Sigmoid colon (tissue), 7 donors: Measurements from ENCODE around the gene TMEM181. TPM values are rescaled to one million over a fixed set of nuclear protein-coding genes. Genes with fewer than 3 reads are reported as not detected.
"Not testable (repeated sequence)": the region's sequence is repeated elsewhere in the genome, so short reads cannot be mapped to it uniquely, and the experiment has no call there.

ENCODE experiments used
- DNase-seq: peaks from one replicate; pipeline ENCODE4 v3.0.0-alpha.2; 2019
- H3K27ac ChIP-seq, 4 donors: fragments of 200-600 bp; sonication (generic); one replicate each; pipeline ENCODE4 v1.5.1; 2016 to 2019; ENCODE audit warnings: mild to moderate bottlenecking in 1 of 4
- H3K27me3 ChIP-seq, 3 donors: fragments of 200-600 bp; sonication (generic); one replicate each; pipeline ENCODE4 v1.5.1; 2019; ENCODE audit warnings: mild to moderate bottlenecking in 1 of 3
- H3K36me3 ChIP-seq, 4 donors: fragments of 200-600 bp; sonication (generic); one replicate each; pipeline ENCODE4 v1.5.1; 2016 to 2019
- H3K4me1 ChIP-seq, 4 donors: fragments of 200-600 bp; sonication (generic); one replicate each; pipeline ENCODE4 v1.5.1; 2017 to 2019
- H3K4me3 ChIP-seq, 4 donors: fragments of 200-600 bp; sonication (generic); one replicate each; pipeline ENCODE4 v1.5.1; 2017 to 2019; ENCODE audit warnings: mild to moderate bottlenecking in 2 of 4, moderate library complexity in 1 of 4
- H3K9me3 ChIP-seq, 4 donors: fragments of 200-600 bp in 3 of 4; sonication (generic) in 3 of 4; one replicate each; pipeline versions ENCODE4 v1.5.1 to v1.6.1; 2013 to 2019
- EP300 ChIP-seq, 4 donors: sonication (generic); formaldehyde crosslinking; IDR thresholded peaks; one replicate each; pipeline ENCODE4 v1.6.1; 2017; ENCODE audit warnings: antibody characterized with exemption in 4 of 4
- POLR2A ChIP-seq, 2 donors: fragments of 450-650 bp; IDR thresholded peaks; one replicate each; pipeline ENCODE4 v1.6.1; 2016; ENCODE audit warnings: antibody characterized with exemption in 2 of 2, mild to moderate bottlenecking in 2 of 2, moderate library complexity in 2 of 2
- POLR2AphosphoS5 ChIP-seq, 4 donors: sonication (generic); formaldehyde crosslinking; IDR thresholded peaks; one replicate each; pipeline ENCODE4 v1.6.1; 2017; ENCODE audit warnings: antibody characterized with exemption in 4 of 4
- WGBS, 2 donors: extraction: QIAGEN DNeasy Blood & Tissue Kit; methylation state at CpG; one replicate each; pipeline ENCODE4 v1.1.7; 2013; 5-methylcytosine and 5-hydroxymethylcytosine counted together
- intact Hi-C: fragments of 100-400 bp; cut with DNase I; formaldehyde crosslinking; loops from one replicate; pipeline ENCODE4 v1.15.1; 2023
- polyA plus RNA-seq, 3 donors: library from polyadenylated mRNA; stranded (reverse); fragments of 200-250 nt; gene quantifications; one replicate each; pipeline ENCODE4 v1.2.3, GENCODE V29; 2013
- total RNA-seq, 4 donors: library from RNA; depleted of rRNA; stranded (reverse); fragments of >200 nt; gene quantifications; one replicate each; pipeline ENCODE4 v1.1.0, GENCODE V29; 2016
- TF ChIP-seq, protein P1 (sequence below), 4 experiments: fragments of 450-650 bp in 3 of 4; fragments of 200-600 bp in 1 of 4; IDR thresholded peaks; one replicate each; pipeline ENCODE4 v1.5.1; 2016 to 2019; ENCODE audit warnings: antibody characterized with exemption in 4 of 4, mild to moderate bottlenecking in 3 of 4, moderate library complexity in 2 of 4
- donor health status: healthy with polysubstance abuse.
- donor health status: Bipolar disorder and iron deficiency.
- donor health status: healthy.

Gene TMEM181
- total and polyA plus RNA-seq, 7 donors = 4.6 to 24.7 (median 20.8) TPM

- Histone ChIP-seq H3K9me3 (no peaks in the 10 kb centered on the region), H3K27ac (no peak overlapping the region), H3K4me3 (no peak overlapping the region), H3K4me1 (no peaks in the 10 kb centered on the region), H3K27me3 (no peaks in the 10 kb centered on the region), H3K36me3 (no peaks in the 10 kb centered on the region)
- DNase-seq = no peak
- TF ChIP-seq EP300 (IDR thresholded peaks at IDR 0.05) (no peak), POLR2A (IDR thresholded peaks at IDR 0.05) (no peak), POLR2AphosphoS5 (IDR thresholded peaks at IDR 0.05) (no peak)
- TF ChIP-seq, protein P1, sequence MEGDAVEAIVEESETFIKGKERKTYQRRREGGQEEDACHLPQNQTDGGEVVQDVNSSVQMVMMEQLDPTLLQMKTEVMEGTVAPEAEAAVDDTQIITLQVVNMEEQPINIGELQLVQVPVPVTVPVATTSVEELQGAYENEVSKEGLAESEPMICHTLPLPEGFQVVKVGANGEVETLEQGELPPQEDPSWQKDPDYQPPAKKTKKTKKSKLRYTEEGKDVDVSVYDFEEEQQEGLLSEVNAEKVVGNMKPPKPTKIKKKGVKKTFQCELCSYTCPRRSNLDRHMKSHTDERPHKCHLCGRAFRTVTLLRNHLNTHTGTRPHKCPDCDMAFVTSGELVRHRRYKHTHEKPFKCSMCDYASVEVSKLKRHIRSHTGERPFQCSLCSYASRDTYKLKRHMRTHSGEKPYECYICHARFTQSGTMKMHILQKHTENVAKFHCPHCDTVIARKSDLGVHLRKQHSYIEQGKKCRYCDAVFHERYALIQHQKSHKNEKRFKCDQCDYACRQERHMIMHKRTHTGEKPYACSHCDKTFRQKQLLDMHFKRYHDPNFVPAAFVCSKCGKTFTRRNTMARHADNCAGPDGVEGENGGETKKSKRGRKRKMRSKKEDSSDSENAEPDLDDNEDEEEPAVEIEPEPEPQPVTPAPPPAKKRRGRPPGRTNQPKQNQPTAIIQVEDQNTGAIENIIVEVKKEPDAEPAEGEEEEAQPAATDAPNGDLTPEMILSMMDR (IDR thresholded peaks at IDR 0.05) = no peak
- intact Hi-C loops = no loop called here
- WGBS, 2 donors = 83 to 91% methylated on average over 14 of the region's 14 CpGs
Measured at GRCh38 chr6:158674342-158675131, 114.6 kb downstream of the TMEM181 start.

DNA sequence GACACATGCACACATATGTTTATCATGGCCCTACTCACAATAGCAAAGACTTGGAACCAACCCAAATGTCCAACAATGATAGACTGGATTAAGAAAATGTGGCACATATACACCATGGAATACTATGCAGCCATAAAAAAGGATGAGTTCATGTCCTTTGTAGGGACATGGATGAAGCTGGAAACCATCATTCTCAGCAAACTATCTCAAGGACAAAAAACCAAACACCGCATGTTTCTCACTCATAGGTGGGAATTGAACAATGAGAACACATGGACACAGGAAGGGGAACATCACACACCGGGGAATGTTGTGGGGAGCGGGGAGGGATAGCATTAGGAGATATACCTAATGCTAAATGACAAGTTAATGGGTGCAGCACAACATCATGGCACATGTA is 117.2 kb downstream of the TMEM181 start:
- DNase-seq, H3K36me3 ChIP-seq, H3K9me3 ChIP-seq, intact Hi-C loops, H3K4me1 ChIP-seq, H3K27ac ChIP-seq, H3K4me3 ChIP-seq, H3K27me3 ChIP-seq: not testable (repeated sequence)
- WGBS, 2 donors = 95 to 96% methylated on average over 3 of the region's 3 CpGs

DNA sequence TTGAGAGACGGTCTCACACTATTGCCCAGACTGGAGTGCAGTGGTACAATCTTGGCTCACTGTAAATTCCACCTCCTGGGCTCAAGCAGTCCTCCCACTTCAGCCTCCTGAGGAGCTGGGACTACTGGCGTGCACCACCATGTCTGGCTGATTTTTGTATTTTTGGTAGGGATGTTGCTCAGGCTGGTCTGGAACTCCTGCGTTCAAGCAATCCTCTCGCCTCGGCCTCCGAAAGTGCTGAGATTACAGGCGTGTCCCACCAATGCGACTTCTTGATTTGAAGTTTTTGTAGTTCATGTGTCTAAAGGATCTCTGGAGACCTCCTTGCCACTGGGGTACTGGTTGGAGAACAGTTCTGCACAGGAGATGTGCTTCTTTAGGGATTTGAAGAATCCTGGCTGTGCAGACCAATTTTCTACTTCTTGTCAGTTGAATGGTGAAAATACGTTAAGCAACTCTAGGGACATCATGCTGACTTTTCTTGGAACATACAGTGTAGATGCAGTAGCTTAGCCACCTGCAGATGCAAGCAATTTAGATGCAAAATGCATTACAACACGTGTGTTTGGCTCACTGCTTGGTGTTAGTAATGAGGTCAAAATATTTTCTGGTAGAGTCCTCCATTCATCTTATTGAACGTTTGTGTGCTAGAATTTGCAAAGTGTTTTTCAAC is 118.2 kb downstream of the TMEM181 start:
- 84 to 86% methylated on average over 11 of the region's 11 CpGs for WGBS, 2 donors

DNA sequence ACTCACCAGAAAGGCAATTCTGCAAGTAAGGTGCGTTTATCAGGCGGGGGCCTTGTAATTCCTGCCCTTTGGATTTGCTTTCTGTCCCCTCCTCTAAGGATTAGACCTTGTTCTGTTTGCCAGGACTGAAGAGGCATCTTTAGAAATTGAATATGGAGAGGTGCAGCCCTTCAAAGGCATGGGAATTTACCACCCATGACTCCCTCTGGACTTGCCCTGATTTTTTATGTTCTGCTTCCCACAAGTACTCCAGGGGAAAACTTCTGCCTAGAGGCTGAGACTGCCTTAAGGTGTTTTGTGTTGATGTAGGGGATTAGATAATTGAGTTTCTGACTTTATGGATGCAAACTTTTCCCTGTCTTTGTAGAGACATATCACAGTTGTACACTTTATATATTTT is 120.1 kb downstream of the TMEM181 start:
- no peaks in the 10 kb centered on the region for H3K9me3 ChIP-seq
- no peaks in the 10 kb centered on the region for H3K36me3 ChIP-seq
- intact Hi-C loops = no loop called here
- no peak for DNase-seq
- H3K27me3 ChIP-seq = no peaks in the 10 kb centered on the region
- peaks cover 0 to 9% (median 7%) of the 10 kb centered on the region in 4 donors for H3K4me1 ChIP-seq
- no peak overlapping the region for H3K4me3 ChIP-seq
- TF ChIP-seq POLR2A (IDR thresholded peaks at IDR 0.05) (no peak), POLR2AphosphoS5 (IDR thresholded peaks at IDR 0.05) (no peak), EP300 (IDR thresholded peaks at IDR 0.05) (no peak)
- TF ChIP-seq, protein P1 (IDR thresholded peaks at IDR 0.05) = no peak
- 90 to 92% methylated on average over 2 of the region's 2 CpGs for WGBS, 2 donors
- no peak overlapping the region for H3K27ac ChIP-seq

More for the DNA sequence above, 118.2 kb downstream of the TMEM181 start:
- intact Hi-C loops = no loop called here
- TF ChIP-seq POLR2A (IDR thresholded peaks at IDR 0.05) (no peak), POLR2AphosphoS5 (IDR thresholded peaks at IDR 0.05) (no peak), EP300 (IDR thresholded peaks at IDR 0.05) (no peak)
- TF ChIP-seq, protein P1 (IDR thresholded peaks at IDR 0.05) = no peak
- peak; percentile 30 for DNase-seq
- H3K36me3 ChIP-seq = no peaks in the 10 kb centered on the region
- H3K9me3 ChIP-seq = no peaks in the 10 kb centered on the region
- H3K4me3 ChIP-seq = no peak overlapping the region
- no peaks in the 10 kb centered on the region for H3K27me3 ChIP-seq
- H3K4me1 ChIP-seq = no peaks in the 10 kb centered on the region
- no peak overlapping the region for H3K27ac ChIP-seq

GRCh38 chr6:158680481-158680880 is 120.6 kb downstream of the TMEM181 start:
- Histone ChIP-seq H3K27ac (no peak overlapping the region), H3K4me3 (no peak overlapping the region), H3K36me3 (no peaks in the 10 kb centered on the region), H3K4me1 (peaks cover 0 to 13% (median 11%) of the 10 kb centered on the region in 4 donors), H3K9me3 (no peaks in the 10 kb centered on the region), H3K27me3 (no peaks in the 10 kb centered on the region)
- DNase-seq = peak; percentile 24
- intact Hi-C loops = no loop called here
- 93 to 96% methylated on average over 6 of the region's 6 CpGs for WGBS, 2 donors
- TF ChIP-seq, protein P1 (IDR thresholded peaks at IDR 0.05) = no peak
- TF ChIP-seq POLR2A (IDR thresholded peaks at IDR 0.05) (no peak), POLR2AphosphoS5 (IDR thresholded peaks at IDR 0.05) (no peak), EP300 (IDR thresholded peaks at IDR 0.05) (no peak)
